Activated CD4-positive, alpha-beta T cell treated with anti-CD3 and anti-CD28 coated beads for 36 hours (primary cell): ENCODE results near the gene KRT39. TPM values are rescaled to one million over a fixed set of nuclear protein-coding genes. Genes with fewer than 3 reads are reported as not detected.

Source experiments
- ATAC-seq: fragments of 200-7000 bp; cut with Tn5 transposase; one replicate; pipeline ENCODE4 v1.10.0; 2021; ENCODE audit warnings: mild to moderate bottlenecking, moderate library complexity
- CTCF ChIA-PET: fragments of 350-600 bp; sonication (Branson Sonifier 250); formaldehyde crosslinking; loops from one replicate; lab custom pipeline; 2021; ENCODE audit warnings: antibody characterized with exemption; lab: Charles Lee
- POLR2A ChIA-PET: fragments of 350-600 bp; sonication (Branson Sonifier 250); formaldehyde crosslinking; loops from one replicate; lab custom pipeline; 2021; ENCODE audit warnings: antibody characterized with exemption, inconsistent platforms; lab: Charles Lee
- DNase-seq: peaks from one replicate; pipeline ENCODE4 v3.0.0-alpha.2; 2020
- H3K27ac Mint-ChIP-seq: one replicate; pipeline ENCODE4 v1.8.0; 2021; ENCODE audit warnings: mixed read lengths
- H3K27me3 Mint-ChIP-seq: one replicate; pipeline ENCODE4 v1.8.0; 2021; ENCODE audit warnings: mixed read lengths
- H3K36me3 Mint-ChIP-seq: one replicate; pipeline ENCODE4 v1.8.0; 2021; ENCODE audit warnings: low read depth, mixed read lengths
- H3K4me1 Mint-ChIP-seq: one replicate; pipeline ENCODE4 v1.8.0; 2021; ENCODE audit warnings: mixed read lengths
- H3K4me3 Mint-ChIP-seq: one replicate; pipeline ENCODE4 v1.8.0; 2021; ENCODE audit warnings: mild to moderate bottlenecking, moderate library complexity, mixed read lengths
- H3K9me3 Mint-ChIP-seq: one replicate; pipeline ENCODE4 v1.8.0; 2021; ENCODE audit warnings: low read depth, mixed read lengths
- intact Hi-C, 2 experiments: fragments of 100-400 bp; cut with DNase I in 1 of 2; cut with micrococcal nuclease in 1 of 2; formaldehyde crosslinking; loops; one replicate each; pipeline versions ENCODE4 v1.14.2 to v1.15.1; 2022 to 2024; cut with DNase I, micrococcal nuclease
- total RNA-seq, 2 experiments: library from RNA; stranded (reverse); gene quantifications; one replicate each; pipeline ENCODE4 v1.2.3, GENCODE V29; 2021

KRT39 gene
- not detected for total RNA-seq

DNA sequence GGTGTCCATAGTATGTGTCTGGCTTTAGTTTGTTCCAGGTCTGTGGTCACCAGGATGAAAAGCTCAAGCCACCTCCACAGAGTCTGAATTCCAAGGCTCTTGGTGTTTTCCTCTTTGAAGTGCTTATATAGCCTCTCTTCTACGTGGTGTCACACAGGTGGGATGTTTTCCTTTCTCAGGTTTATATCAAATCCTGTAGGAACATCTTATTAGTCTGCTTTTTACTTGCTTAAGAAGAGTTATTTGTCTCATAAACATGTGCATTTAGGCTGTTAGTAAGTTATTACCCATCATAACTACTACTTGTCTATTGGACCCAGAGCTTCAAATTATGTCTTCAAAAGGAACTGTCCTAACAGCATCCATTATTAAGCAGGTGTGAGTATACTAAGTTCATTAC is at the start of gene KRT39:
Gene KRT39 (minus strand): TSS at position 101 of the 400 bp plus-strand sequence. CDS start 92 bp downstream, at position 9.
- H3K27ac Mint-ChIP-seq, result no peak within 1 kb of the TSS
- intact Hi-C loops, result no loop called here
- POLR2A ChIA-PET, result no interaction called here
- peaks cover 7% of the 10 kb centered on the region for H3K27me3 Mint-ChIP-seq
- CTCF ChIA-PET, result interaction anchor here (0.9 kb wide), 1 partner anchor 30 kb away, joined by 3 read pairs; no protein-coding TSS in a partner anchor
- ATAC-seq (no peak), DNase-seq (no peak)
- no peaks in the 10 kb centered on the region for H3K36me3 Mint-ChIP-seq
- H3K4me3 Mint-ChIP-seq, result no peak within 1 kb of the TSS
- peaks cover 4% of the 10 kb centered on the region for H3K4me1 Mint-ChIP-seq
- H3K9me3 Mint-ChIP-seq, result no peaks in the 10 kb centered on the region

DNA sequence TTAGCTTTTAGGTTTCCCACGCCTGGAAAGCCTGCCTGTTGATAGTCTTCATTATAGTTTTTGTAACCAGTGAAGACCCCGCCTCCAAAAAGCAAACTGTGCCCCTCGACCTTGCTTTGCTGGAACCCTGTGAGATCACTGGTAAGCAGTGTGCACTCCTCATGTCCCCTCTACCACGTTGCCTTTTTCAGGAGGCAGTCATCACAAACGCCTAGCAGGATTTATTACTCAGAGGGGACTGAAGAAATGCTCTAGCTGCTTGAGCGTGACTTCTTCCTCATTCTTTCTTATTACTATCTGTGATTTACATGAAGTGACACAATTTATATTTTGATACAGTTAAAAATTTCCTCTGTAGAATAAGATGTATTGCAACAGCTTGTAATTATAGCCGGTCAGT is 48.7 kb upstream of the KRT39 start:
- peaks cover 2% of the 10 kb centered on the region for H3K27me3 Mint-ChIP-seq
- H3K9me3 Mint-ChIP-seq, result no peaks in the 10 kb centered on the region
- ChIA-PET POLR2A (no interaction called here), CTCF (interaction anchor here (0.6 to 1.8 kb wide), 2 partner anchors 8 to 134 kb away, joined by 3 to 6 read pairs; partner anchors contain the start of gene KRTAP4-5)
- no peaks in the 10 kb centered on the region for H3K36me3 Mint-ChIP-seq
- ATAC-seq (no peak), DNase-seq (no peak)
- H3K4me3 Mint-ChIP-seq, result no peak overlapping the region
- no peak overlapping the region for H3K27ac Mint-ChIP-seq
- intact Hi-C loops, result no loop called here
- no peaks in the 10 kb centered on the region for H3K4me1 Mint-ChIP-seq

DNA sequence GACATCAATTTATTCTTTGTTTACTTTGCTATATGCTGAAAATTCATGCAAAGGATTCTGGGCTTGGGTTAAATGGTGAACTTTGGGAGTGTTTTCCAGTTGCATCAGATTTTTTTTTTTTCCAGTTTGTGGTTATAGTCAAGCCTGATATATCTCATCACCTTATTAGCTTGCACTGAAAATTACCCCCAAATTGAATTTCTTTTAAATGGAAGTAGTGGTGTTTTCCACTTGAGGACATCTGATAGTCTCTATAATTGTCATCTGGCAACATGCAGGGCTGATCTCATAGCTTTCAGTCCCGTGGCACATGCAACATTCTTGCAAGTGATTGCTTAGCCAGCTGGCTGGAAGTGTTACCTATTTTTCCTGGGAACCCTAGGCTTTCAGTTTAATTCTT is 46.9 kb upstream of the KRT39 start:
- Mint-ChIP-seq H3K4me3 (no peak overlapping the region), H3K4me1 (no peaks in the 10 kb centered on the region), H3K27ac (no peak overlapping the region), H3K27me3 (peaks cover 2% of the 10 kb centered on the region), H3K9me3 (no peaks in the 10 kb centered on the region), H3K36me3 (no peaks in the 10 kb centered on the region)
- intact Hi-C loops, result no loop called here
- no peak for ATAC-seq
- ChIA-PET CTCF (interaction anchor here (1.2 kb wide), 1 partner anchor 15 kb away, joined by 5 read pairs; no protein-coding TSS in a partner anchor), POLR2A (no interaction called here)
- DNase-seq, result no peak

DNA sequence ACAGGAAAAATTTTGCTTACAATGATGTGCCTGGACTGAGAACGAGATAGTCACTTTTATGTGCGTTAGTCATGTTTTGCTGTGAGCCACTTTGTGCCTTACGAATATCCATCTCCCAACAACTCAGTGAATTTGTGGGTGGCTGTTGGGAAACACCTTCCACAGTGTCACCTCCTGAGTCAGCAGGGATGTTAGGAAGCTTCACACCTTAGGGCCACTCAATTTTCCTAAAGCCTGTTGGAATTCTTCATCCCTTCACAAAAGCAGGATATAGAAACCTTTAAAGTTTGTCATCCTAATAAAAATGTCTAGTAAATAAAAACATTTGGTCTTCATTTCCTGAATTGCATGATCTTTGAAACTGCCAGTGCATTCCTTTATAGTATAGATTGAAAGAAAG is 46.4 kb upstream of the KRT39 start:
- DNase-seq, result no peak
- ATAC-seq, result no peak
- Mint-ChIP-seq H3K36me3 (no peaks in the 10 kb centered on the region), H3K27me3 (peaks cover 2% of the 10 kb centered on the region), H3K4me1 (no peaks in the 10 kb centered on the region), H3K4me3 (no peak overlapping the region), H3K9me3 (no peaks in the 10 kb centered on the region), H3K27ac (no peak overlapping the region)
- CTCF ChIA-PET, result no interaction called here
- intact Hi-C loops, result no loop called here
- POLR2A ChIA-PET, result no interaction called here

DNA sequence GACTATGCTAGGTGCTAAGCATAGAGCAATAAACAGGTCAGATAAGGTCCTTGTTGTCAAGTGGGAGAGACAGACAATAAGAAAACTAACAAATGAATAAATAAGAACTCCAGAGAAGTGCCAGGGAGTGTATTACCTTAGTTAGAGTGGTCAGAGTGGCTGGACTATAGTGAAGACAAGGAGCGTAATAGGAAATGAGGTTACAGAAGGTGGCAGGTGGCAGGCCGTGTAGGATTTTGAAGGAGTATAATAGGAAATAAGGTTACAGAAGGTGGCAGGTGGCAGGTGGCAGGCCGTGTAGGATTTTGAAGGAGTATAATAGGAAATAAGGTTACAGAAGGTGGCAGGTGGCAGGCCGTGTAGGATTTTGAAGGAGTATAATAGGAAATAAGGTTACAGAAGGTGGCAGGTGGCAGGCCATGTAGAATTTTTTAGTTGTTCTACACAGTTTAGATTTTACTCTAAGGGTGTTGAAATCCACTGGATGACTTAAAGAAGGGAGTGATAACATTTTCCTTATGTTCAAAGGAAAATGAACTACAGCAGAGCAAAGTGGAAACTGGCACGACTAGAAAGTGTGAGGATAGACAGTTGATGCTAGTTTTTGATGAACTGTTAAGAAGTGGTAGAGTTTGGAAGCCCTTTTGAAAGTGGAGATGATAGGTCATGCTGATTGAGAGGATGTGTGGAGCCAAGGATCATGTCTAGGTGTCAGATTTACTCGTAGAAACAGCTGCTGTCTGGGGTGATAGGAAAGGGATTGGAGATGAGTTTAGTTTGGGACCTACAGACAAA is 45.8 kb upstream of the KRT39 start:
- Mint-ChIP-seq H3K36me3 (no peaks in the 10 kb centered on the region), H3K9me3 (no peaks in the 10 kb centered on the region), H3K27me3 (peaks cover 2% of the 10 kb centered on the region), H3K4me1 (no peaks in the 10 kb centered on the region), H3K4me3 (no peak overlapping the region), H3K27ac (no peak overlapping the region)
- ChIA-PET CTCF (no interaction called here), POLR2A (no interaction called here)
- DNase-seq (no peak), ATAC-seq (no peak)
- intact Hi-C loops, result no loop called here

DNA sequence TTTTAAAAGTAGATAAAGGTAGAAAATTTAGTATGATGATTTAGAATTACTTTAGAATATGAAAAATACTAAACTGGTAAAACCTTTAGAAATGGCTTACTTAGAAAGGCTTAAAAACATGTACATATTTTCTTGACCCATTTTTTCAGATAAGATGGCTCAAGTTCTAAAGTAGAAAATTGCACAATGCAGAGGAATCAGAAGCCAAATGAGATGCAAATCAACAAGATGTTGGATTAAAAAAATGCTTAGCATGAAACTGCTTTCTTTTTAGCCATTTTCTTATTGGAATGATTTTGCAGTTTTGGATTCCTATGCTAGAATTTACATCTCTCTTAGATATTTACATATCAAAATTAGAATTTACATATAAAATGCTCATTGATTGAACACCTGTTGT is 43.7 kb upstream of the KRT39 start:
- peaks cover 2% of the 10 kb centered on the region for H3K27me3 Mint-ChIP-seq
- ATAC-seq (no peak), DNase-seq (no peak)
- intact Hi-C loops, result no loop called here
- H3K4me1 Mint-ChIP-seq, result no peaks in the 10 kb centered on the region
- ChIA-PET CTCF (interaction anchor here (0.6 kb wide), 1 partner anchor 20 kb away, joined by 4 read pairs; the partner anchor contains the start of gene KRTAP1-4), POLR2A (no interaction called here)
- no peak overlapping the region for H3K27ac Mint-ChIP-seq
- H3K36me3 Mint-ChIP-seq, result no peaks in the 10 kb centered on the region
- no peaks in the 10 kb centered on the region for H3K9me3 Mint-ChIP-seq
- H3K4me3 Mint-ChIP-seq, result no peak overlapping the region

DNA sequence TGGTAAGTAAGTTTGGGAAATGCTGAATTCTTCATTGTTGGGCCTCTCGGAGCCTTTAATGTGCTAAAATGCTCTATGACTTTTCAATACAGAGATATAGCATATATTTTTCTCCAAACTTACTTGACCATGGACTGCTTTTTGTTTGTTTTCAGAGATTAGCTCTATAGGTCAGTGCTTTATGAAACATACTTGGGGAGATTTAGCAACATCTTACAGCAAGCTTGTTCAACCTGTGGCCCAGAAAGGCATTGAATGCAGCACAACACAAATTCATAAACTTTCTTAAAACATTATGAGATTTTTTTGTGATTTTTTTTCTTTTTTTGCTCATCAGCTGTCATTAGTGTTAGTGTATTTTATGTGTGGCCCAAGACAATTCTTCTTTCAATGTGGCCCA is 43.2 kb upstream of the KRT39 start:
- CTCF ChIA-PET, result interaction anchor here (0.6 kb wide), 1 partner anchor 20 kb away, joined by 4 read pairs; the partner anchor contains the start of gene KRTAP1-4

DNA sequence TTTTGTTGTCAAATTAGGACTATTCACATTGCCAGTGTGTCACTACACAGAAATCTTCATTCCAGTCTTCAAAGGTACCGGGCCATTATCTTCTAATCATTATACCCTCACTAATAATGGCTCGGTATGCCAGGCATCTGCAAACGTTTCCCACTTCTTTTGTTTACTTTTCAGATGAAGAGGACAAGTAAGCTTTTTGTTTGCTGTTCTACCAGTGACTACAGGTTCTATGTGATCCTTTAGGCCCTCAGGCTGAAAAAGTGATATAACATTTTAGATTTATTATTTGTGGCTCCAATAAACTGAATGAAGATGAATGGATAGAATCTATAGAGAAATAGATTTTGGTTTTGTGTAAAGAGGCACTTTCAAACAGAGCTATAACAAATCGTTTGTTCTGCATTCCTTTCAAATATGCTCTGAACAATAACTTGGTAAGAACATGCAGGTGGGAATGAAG is 42.6 kb upstream of the KRT39 start:
- ChIA-PET CTCF (no interaction called here), POLR2A (no interaction called here)
- Mint-ChIP-seq H3K27ac (no peak overlapping the region), H3K36me3 (no peaks in the 10 kb centered on the region), H3K9me3 (no peaks in the 10 kb centered on the region), H3K4me1 (no peaks in the 10 kb centered on the region), H3K27me3 (no peaks in the 10 kb centered on the region), H3K4me3 (no peak overlapping the region)
- DNase-seq (no peak), ATAC-seq (no peak)
- intact Hi-C loops, result no loop called here

More for the DNA sequence above, 43.2 kb upstream of the KRT39 start:
- DNase-seq (no peak), ATAC-seq (no peak)
- POLR2A ChIA-PET, result no interaction called here
- Mint-ChIP-seq H3K4me3 (no peak overlapping the region), H3K9me3 (no peaks in the 10 kb centered on the region), H3K36me3 (no peaks in the 10 kb centered on the region), H3K27ac (no peak overlapping the region), H3K27me3 (peaks cover 2% of the 10 kb centered on the region), H3K4me1 (no peaks in the 10 kb centered on the region)
- intact Hi-C loops, result no loop called here

DNA sequence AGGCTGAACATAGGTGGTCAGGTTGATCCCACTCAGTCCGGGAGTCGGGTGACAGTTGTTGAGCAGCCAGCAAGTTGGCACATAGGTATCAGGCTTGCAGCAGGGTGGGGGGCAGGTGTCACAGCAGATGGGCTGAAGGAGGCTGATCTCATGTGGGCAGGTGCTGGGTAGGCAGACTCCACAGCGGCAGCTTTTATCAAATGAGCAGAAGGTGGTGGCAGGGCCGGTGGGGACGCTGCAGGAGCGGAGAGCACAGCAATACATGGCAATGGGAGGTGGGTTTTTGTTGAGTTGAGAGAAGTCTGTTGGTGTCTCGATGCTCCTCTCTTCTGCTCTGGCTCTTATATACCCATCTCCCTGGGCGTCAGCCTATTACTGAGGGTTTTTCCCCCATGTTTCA is 42.1 kb upstream of the KRT39 start, which contains the start of gene KRTAP3-1:
Gene KRTAP3-1 (minus strand): TSS at position 318 of the 400 bp plus-strand sequence. CDS start 54 bp downstream, at position 264.
- no peak for DNase-seq
- ChIA-PET POLR2A (no interaction called here), CTCF (interaction anchor here (0.6 kb wide), 1 partner anchor 1813 kb away, joined by 4 read pairs; no protein-coding TSS in a partner anchor)
- H3K4me1 Mint-ChIP-seq, result no peaks in the 10 kb centered on the region
- no peaks in the 10 kb centered on the region for H3K36me3 Mint-ChIP-seq
- ATAC-seq, result no peak
- no peak within 1 kb of the TSS for H3K27ac Mint-ChIP-seq
- no peak within 1 kb of the TSS for H3K4me3 Mint-ChIP-seq
- intact Hi-C loops, result no loop called here
- H3K27me3 Mint-ChIP-seq, result no peaks in the 10 kb centered on the region
- H3K9me3 Mint-ChIP-seq, result no peaks in the 10 kb centered on the region

DNA sequence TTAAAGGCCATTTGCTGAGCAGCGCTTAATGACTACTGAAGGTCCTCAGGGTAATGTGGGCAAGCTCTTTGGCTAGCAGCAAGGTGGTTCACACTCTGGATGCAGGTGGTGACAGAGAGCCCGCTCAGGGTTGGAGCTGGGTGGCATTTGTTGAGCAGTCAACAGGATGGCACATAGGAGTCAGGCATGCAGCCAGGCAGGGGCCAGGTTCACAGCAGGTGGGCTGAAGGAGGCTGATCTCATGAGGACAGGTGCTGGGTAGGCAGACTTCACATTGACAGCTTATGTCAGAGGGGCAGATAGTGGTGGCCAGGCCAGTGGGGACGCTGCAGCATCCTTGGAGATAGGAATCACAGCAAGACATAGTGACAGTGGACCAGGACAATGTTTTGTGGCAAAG is 37.6 kb upstream of the KRT39 start:
- ChIA-PET POLR2A (no interaction called here), CTCF (no interaction called here)
- H3K27me3 Mint-ChIP-seq, result peaks cover 2% of the 10 kb centered on the region
- H3K9me3 Mint-ChIP-seq, result no peaks in the 10 kb centered on the region
- no peak overlapping the region for H3K27ac Mint-ChIP-seq
- H3K4me1 Mint-ChIP-seq, result no peaks in the 10 kb centered on the region
- ATAC-seq (no peak), DNase-seq (no peak)
- H3K4me3 Mint-ChIP-seq, result no peak overlapping the region
- intact Hi-C loops, result no loop called here
- no peaks in the 10 kb centered on the region for H3K36me3 Mint-ChIP-seq

DNA sequence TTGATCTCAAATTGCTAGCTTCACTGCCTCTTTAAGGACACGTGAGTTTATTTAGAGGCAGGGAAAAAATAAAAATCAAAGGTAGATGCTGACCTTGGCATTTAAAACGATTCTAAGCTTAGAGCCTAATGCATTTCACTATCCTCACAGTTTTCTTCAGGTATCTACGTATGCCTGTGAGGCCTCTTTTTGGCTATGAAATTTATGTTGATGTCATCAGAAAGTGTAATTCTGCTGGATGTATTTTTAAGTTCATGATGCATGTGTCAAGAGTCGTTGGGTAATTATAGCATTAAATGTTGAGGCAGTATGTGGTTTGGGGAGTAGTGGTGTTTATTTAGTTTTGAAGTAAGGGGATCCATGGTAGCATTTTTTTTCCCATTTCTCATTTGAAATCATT is 37.2 kb upstream of the KRT39 start:
- Mint-ChIP-seq H3K27me3 (peaks cover 3% of the 10 kb centered on the region), H3K36me3 (no peaks in the 10 kb centered on the region), H3K4me3 (no peak overlapping the region), H3K27ac (no peak overlapping the region), H3K4me1 (no peaks in the 10 kb centered on the region), H3K9me3 (no peaks in the 10 kb centered on the region)
- intact Hi-C loops, result no loop called here
- ATAC-seq, result no peak
- no peak for DNase-seq
- CTCF ChIA-PET, result no interaction called here
- POLR2A ChIA-PET, result no interaction called here

DNA sequence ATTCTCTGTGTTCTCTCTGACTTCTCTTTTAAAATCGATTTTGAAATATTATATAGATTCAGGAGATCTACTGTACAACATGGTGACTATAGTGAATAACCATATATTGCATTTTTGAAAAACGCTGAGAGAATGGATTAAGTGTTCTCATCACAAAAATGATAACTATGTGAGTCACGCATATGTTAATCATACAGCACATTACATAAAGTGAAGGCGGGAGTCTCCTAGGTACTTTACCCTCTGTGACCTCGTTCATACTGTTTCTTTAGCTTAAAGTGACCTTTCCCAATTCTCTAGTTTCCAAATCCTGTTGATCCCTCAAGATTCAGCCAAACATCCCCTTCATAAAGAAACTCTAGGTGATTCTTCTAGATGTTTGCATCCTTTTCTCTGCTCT is 36.1 kb upstream of the KRT39 start:
- Mint-ChIP-seq H3K4me1 (no peaks in the 10 kb centered on the region), H3K27ac (no peak overlapping the region), H3K9me3 (no peaks in the 10 kb centered on the region), H3K27me3 (peaks cover 3% of the 10 kb centered on the region), H3K36me3 (no peaks in the 10 kb centered on the region), H3K4me3 (no peak overlapping the region)
- intact Hi-C loops, result no loop called here
- ATAC-seq (no peak), DNase-seq (no peak)
- CTCF ChIA-PET, result no interaction called here
- POLR2A ChIA-PET, result no interaction called here
